Tibial nerve (tissue), 4 donors: Measurements from ENCODE around the gene SFRP4. TPM values are rescaled to one million over a fixed set of nuclear protein-coding genes. Genes with fewer than 3 reads are reported as not detected.

Experiments used
- DNase-seq, 2 donors: peaks; one replicate each; pipeline ENCODE4 v3.0.0-alpha.2; 2019; ENCODE audit warnings: low spot score in 2 of 2
- H3K27ac ChIP-seq, 4 donors: fragments of 200-600 bp; sonication (generic) in 3 of 4; one replicate each; pipeline ENCODE4 v1.5.1; 2017 to 2019; ENCODE audit warnings: mild to moderate bottlenecking in 1 of 4
- H3K27me3 ChIP-seq, 2 donors: fragments of 200-600 bp; sonication (generic) in 1 of 2; one replicate each; pipeline versions ENCODE4 v1.5.1 to v1.6.0; 2017 to 2019
- H3K36me3 ChIP-seq, 3 donors: fragments of 200-600 bp; sonication (generic); one replicate each; pipeline ENCODE4 v1.5.1; 2018 to 2019
- H3K4me1 ChIP-seq, 4 donors: fragments of 200-600 bp; sonication (generic) in 3 of 4; one replicate each; pipeline ENCODE4 v1.5.1; 2017 to 2019
- H3K4me3 ChIP-seq, 4 donors: fragments of 200-600 bp; sonication (generic) in 3 of 4; one replicate each; pipeline ENCODE4 v1.5.1; 2017 to 2019; ENCODE audit warnings: mild to moderate bottlenecking in 1 of 4, moderate library complexity in 1 of 4
- H3K9me3 ChIP-seq, 4 donors: fragments of 200-600 bp; sonication (generic) in 3 of 4; one replicate each; pipeline ENCODE4 v1.5.1; 2017 to 2019
- CTCF ChIP-seq, 5 experiments: fragments of 200-600 bp in 3 of 5; fragments of 450-650 bp in 2 of 5; sonication (generic) in 3 of 5; IDR thresholded peaks; one replicate each; pipeline ENCODE4 v1.5.1; 2016 to 2019; ENCODE audit warnings: antibody characterized with exemption in 5 of 5, mild to moderate bottlenecking in 3 of 5, moderate library complexity in 2 of 5
- EP300 ChIP-seq, 2 donors: sonication (generic); formaldehyde crosslinking; IDR thresholded peaks; one replicate each; pipeline ENCODE4 v1.6.1; 2017; ENCODE audit warnings: antibody characterized with exemption in 2 of 2, mild to moderate bottlenecking in 1 of 2
- POLR2A ChIP-seq, 2 donors: fragments of 450-650 bp; IDR thresholded peaks; one replicate each; pipeline ENCODE4 v1.6.1; 2017; ENCODE audit warnings: antibody characterized with exemption in 2 of 2, mild to moderate bottlenecking in 2 of 2, moderate library complexity in 2 of 2
- WGBS, 2 donors: methylation state at CpG; one replicate each; pipeline ENCODE4 v1.1.5; 2018; 5-methylcytosine and 5-hydroxymethylcytosine counted together
- total RNA-seq, 4 donors: library from RNA; depleted of rRNA; stranded (reverse); fragments of >200 nt; gene quantifications; one replicate each; pipeline ENCODE4 v1.1.0, GENCODE V29; 2016

SFRP4 gene
- total RNA-seq, 4 donors from 2014 or later: 28.2 to 236 (median 52.6) TPM

- H3K36me3 ChIP-seq: no peaks in the 10 kb centered on the region
- H3K4me1 ChIP-seq: no peaks in the 10 kb centered on the region
- no peaks in the 10 kb centered on the region for H3K9me3 ChIP-seq
- no peaks in the 10 kb centered on the region for H3K27me3 ChIP-seq
- H3K4me3 ChIP-seq: no peak overlapping the region
- TF ChIP-seq POLR2A (IDR thresholded peaks at IDR 0.05) (no peak), CTCF (IDR thresholded peaks at IDR 0.05) (no peak), EP300 (IDR thresholded peaks at IDR 0.05) (no peak)
- no peak overlapping the region for H3K27ac ChIP-seq
- no peak for DNase-seq
These were observed 23.3 kb downstream of the SFRP4 start for GRCh38 chr7:37893359-37893758.

GRCh38 chr7:37882086-37882485, 34.5 kb downstream of the SFRP4 start:
- Histone ChIP-seq H3K4me1 (no peaks in the 10 kb centered on the region), H3K27ac (no peak overlapping the region), H3K36me3 (no peaks in the 10 kb centered on the region), H3K9me3 (no peaks in the 10 kb centered on the region), H3K27me3 (no peaks in the 10 kb centered on the region), H3K4me3 (no peak overlapping the region)
- no peak for DNase-seq
- TF ChIP-seq POLR2A (IDR thresholded peaks at IDR 0.05) (no peak), EP300 (IDR thresholded peaks at IDR 0.05) (no peak), CTCF (IDR thresholded peaks at IDR 0.05) (no peak)
- 86% methylated on average over 6 of the region's 6 CpGs for WGBS, 2 donors

Other genes with a start within 250 kb of the SFRP4 start
- gene GPR141, start 233.1 kb downstream of the SFRP4 start, total RNA-seq: 1 to 10 TPM in 1 of 4 donors, under 1 TPM in 1, not detected in 2; 0.84 to 3.1 TPM
- not detected for gene NME8, start 68.2 kb downstream of the SFRP4 start, total RNA-seq
- 10 to 100 TPM; 43.5 to 45.7 (median 45.0) TPM for gene EPDR1, start 3.8 kb upstream of the SFRP4 start, total RNA-seq